HepG2 (cell line): Measurements from ENCODE around the gene DSG4. TPM values are rescaled to one million over a fixed set of nuclear protein-coding genes. Genes with fewer than 3 reads are reported as not detected.

Experiments used
- ASH2L ChIP-seq: fragments of 300-600, 200-600 bp; sonication (generic); IDR thresholded peaks from 2 replicates; pipeline ENCODE4 v1.7.0; 2017; ENCODE audit warnings: low read depth, mild to moderate bottlenecking, moderate library complexity, mixed read lengths, low read length; ENCODE audit not compliant: insufficient read length
- CHD4 ChIP-seq: fragments of 200-600 bp; sonication (generic); IDR thresholded peaks from 2 replicates; pipeline ENCODE4 v1.7.0; 2017; ENCODE audit warnings: mild to moderate bottlenecking, low read length, borderline replicate concordance
- FOSL2 ChIP-seq: sonication (generic); formaldehyde crosslinking; IDR thresholded peaks from 2 replicates; pipeline ENCODE4 v1.4.0; 2020; ENCODE audit warnings: missing genetic modification reagents
- FOXO1 ChIP-seq: sonication (generic); formaldehyde crosslinking; IDR thresholded peaks from 2 replicates; pipeline ENCODE4 v1.4.0; 2020; ENCODE audit warnings: missing genetic modification reagents
- HDAC1 ChIP-seq: sonication (generic); formaldehyde crosslinking; IDR thresholded peaks from 2 replicates; pipeline ENCODE4 v1.5.1; 2020; ENCODE audit warnings: mild to moderate bottlenecking, missing genetic modification reagents
- KAT7 ChIP-seq: IDR thresholded peaks from 2 replicates; pipeline ENCODE4 v1.6.1; 2018; ENCODE audit warnings: borderline replicate concordance, missing compliant biosample characterization
- KDM6A ChIP-seq: IDR thresholded peaks from 2 replicates; pipeline ENCODE4 v1.6.1; 2016; ENCODE audit warnings: low read depth
- PHF5A ChIP-seq: IDR thresholded peaks from one replicate; pipeline ENCODE4 v1.6.1; 2018; ENCODE audit warnings: low read depth, missing genetic modification reagents; ENCODE audit not compliant: unreplicated experiment
- TFAP4 ChIP-seq: sonication (generic); IDR thresholded peaks from 2 replicates; pipeline ENCODE4 v1.6.1; 2016; ENCODE audit warnings: low read depth, borderline replicate concordance
- ZNF205 ChIP-seq: IDR thresholded peaks from 2 replicates; pipeline ENCODE4 v1.6.1; 2018; ENCODE audit warnings: missing biosample characterization, missing genetic modification reagents
- ZNF280B ChIP-seq: sonication (generic); formaldehyde crosslinking; IDR thresholded peaks from 2 replicates; pipeline ENCODE4 v1.5.0; 2020; ENCODE audit warnings: missing genetic modification reagents, mild to moderate bottlenecking, borderline replicate concordance
- ZNF292 ChIP-seq: sonication (generic); formaldehyde crosslinking; IDR thresholded peaks from 2 replicates; pipeline ENCODE4 v1.8.1; 2022; ENCODE audit warnings: mild to moderate bottlenecking, low read depth, missing genetic modification reagents, borderline replicate concordance
- ZNF589 ChIP-seq: sonication (generic); formaldehyde crosslinking; conservative IDR thresholded peaks from 2 replicates; pipeline ENCODE4 v1.8.0; 2022; ENCODE audit warnings: mild to moderate bottlenecking, moderate library complexity, missing genetic modification reagents
- polyA plus RNA-seq, 8 experiments: library from polyadenylated mRNA; depleted of rRNA in 3 of 8; stranded (reverse) in 7 of 8; unstranded in 1 of 8; fragments of >200 nt; fragmentation: Illumina TruSeq in 4 of 8; extraction: Trizol in 4 of 8; gene quantifications; 2 replicates each; pipeline versions ENCODE4 v1.2.1 to v1.2.3, GENCODE V29; 2011 to 2016; ENCODE audit warnings: low read depth in 4 of 8, missing spikeins in 1 of 8, mixed read lengths in 1 of 8; ENCODE audit not compliant: insufficient read depth in 1 of 8
- total RNA-seq, 5 experiments: library from RNA; depleted of rRNA; stranded (reverse); fragments of >200 nt; fragmentation: Illumina TruSeq; extraction: Trizol; gene quantifications; 2 replicates each; pipeline ENCODE4 v1.2.3, GENCODE V29; 2016; ENCODE audit warnings: low read depth in 1 of 5
- TF ChIP-seq, protein P1 (sequence below): sonication (generic); formaldehyde crosslinking; conservative IDR thresholded peaks from 2 replicates; pipeline ENCODE4 v1.8.0; 2022; ENCODE audit warnings: missing genetic modification reagents
- TF ChIP-seq, protein P2 (sequence below), 2 experiments: sonication (generic) in 1 of 2; formaldehyde crosslinking in 1 of 2; IDR thresholded peaks; 2 replicates each; pipeline versions ENCODE4 v1.5.1 to v1.6.1; 2011 to 2020; ENCODE audit warnings: borderline replicate concordance in 1 of 2, low read depth in 1 of 2, low read length in 1 of 2, mild to moderate bottlenecking in 1 of 2, missing genetic modification reagents in 1 of 2, moderate library complexity in 1 of 2
- TF ChIP-seq, protein P3 (sequence below), 2 experiments: fragments of 450-650 bp in 1 of 2; sonication (generic) in 1 of 2; formaldehyde crosslinking; IDR thresholded peaks; 2 replicates each; pipeline versions ENCODE4 v1.5.0 to v1.8.0; 2020 to 2022; ENCODE audit warnings: mild to moderate bottlenecking in 1 of 2, missing genetic modification reagents in 1 of 2
- TF ChIP-seq, protein P4 (sequence below): sonication (generic); formaldehyde crosslinking; IDR thresholded peaks from 2 replicates; pipeline ENCODE4 v1.4.0; 2020; ENCODE audit warnings: missing genetic modification reagents

The DSG4 gene
- total and polyA plus RNA-seq, 2 of the 13 experiments (the other 11 are each of a cell fraction or from before 2014, with no cell fraction given) = 0.07 TPM; not detected in 1

GRCh38 chr18:31401156-31402025 lies 24.8 kb downstream of the DSG4 start (continued):
- TF ChIP-seq ZNF280B (no peak), PHF5A (CRISPR knock-in tag) (peak; percentile 25), ZNF589 (CRISPR knock-in tag) (no peak), KDM6A (CRISPR knock-in tag) (peak; percentile 80), ZNF205 (CRISPR knock-in tag) (no peak), TFAP4 (peak; percentile 82), CHD4 (peak; percentile 87; the same call in 1 of the 2 replicates), KAT7 (CRISPR knock-in tag) (no peak), FOSL2 (no peak), HDAC1 (no peak), ASH2L (peak; percentile 87), ZNF292 (CRISPR knock-in tag) (no peak), FOXO1 (CRISPR knock-in tag) (no peak)
- TF ChIP-seq, protein P1, sequence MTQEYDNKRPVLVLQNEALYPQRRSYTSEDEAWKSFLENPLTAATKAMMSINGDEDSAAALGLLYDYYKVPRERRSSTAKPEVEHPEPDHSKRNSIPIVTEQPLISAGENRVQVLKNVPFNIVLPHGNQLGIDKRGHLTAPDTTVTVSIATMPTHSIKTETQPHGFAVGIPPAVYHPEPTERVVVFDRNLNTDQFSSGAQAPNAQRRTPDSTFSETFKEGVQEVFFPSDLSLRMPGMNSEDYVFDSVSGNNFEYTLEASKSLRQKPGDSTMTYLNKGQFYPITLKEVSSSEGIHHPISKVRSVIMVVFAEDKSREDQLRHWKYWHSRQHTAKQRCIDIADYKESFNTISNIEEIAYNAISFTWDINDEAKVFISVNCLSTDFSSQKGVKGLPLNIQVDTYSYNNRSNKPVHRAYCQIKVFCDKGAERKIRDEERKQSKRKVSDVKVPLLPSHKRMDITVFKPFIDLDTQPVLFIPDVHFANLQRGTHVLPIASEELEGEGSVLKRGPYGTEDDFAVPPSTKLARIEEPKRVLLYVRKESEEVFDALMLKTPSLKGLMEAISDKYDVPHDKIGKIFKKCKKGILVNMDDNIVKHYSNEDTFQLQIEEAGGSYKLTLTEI (CRISPR knock-in tag) = no peak
- TF ChIP-seq, protein P2, sequence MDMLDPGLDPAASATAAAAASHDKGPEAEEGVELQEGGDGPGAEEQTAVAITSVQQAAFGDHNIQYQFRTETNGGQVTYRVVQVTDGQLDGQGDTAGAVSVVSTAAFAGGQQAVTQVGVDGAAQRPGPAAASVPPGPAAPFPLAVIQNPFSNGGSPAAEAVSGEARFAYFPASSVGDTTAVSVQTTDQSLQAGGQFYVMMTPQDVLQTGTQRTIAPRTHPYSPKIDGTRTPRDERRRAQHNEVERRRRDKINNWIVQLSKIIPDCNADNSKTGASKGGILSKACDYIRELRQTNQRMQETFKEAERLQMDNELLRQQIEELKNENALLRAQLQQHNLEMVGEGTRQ (IDR thresholded peaks at IDR 0.05; ENCODE audit: low read depth, low read length) = no peak
- TF ChIP-seq, protein P2 (CRISPR knock-in tag; IDR thresholded peaks at IDR 0.05; ENCODE audit: borderline replicate concordance) = no peak
- TF ChIP-seq, protein P3, sequence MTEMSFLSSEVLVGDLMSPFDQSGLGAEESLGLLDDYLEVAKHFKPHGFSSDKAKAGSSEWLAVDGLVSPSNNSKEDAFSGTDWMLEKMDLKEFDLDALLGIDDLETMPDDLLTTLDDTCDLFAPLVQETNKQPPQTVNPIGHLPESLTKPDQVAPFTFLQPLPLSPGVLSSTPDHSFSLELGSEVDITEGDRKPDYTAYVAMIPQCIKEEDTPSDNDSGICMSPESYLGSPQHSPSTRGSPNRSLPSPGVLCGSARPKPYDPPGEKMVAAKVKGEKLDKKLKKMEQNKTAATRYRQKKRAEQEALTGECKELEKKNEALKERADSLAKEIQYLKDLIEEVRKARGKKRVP (CRISPR knock-in tag; IDR thresholded peaks at IDR 0.05) = 0 out of 4 replicates have a peak, but pooled peaks of 1 of the 2 experiments have one; percentile 27
- TF ChIP-seq, protein P4, sequence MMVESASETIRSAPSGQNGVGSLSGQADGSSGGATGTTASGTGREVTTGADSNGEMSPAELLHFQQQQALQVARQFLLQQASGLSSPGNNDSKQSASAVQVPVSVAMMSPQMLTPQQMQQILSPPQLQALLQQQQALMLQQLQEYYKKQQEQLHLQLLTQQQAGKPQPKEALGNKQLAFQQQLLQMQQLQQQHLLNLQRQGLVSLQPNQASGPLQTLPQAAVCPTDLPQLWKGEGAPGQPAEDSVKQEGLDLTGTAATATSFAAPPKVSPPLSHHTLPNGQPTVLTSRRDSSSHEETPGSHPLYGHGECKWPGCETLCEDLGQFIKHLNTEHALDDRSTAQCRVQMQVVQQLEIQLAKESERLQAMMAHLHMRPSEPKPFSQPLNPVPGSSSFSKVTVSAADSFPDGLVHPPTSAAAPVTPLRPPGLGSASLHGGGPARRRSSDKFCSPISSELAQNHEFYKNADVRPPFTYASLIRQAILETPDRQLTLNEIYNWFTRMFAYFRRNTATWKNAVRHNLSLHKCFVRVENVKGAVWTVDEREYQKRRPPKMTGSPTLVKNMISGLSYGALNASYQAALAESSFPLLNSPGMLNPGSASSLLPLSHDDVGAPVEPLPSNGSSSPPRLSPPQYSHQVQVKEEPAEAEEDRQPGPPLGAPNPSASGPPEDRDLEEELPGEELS = peak; percentile 84
